ENCODE measurements around the gene SSNA1.

DNA sequence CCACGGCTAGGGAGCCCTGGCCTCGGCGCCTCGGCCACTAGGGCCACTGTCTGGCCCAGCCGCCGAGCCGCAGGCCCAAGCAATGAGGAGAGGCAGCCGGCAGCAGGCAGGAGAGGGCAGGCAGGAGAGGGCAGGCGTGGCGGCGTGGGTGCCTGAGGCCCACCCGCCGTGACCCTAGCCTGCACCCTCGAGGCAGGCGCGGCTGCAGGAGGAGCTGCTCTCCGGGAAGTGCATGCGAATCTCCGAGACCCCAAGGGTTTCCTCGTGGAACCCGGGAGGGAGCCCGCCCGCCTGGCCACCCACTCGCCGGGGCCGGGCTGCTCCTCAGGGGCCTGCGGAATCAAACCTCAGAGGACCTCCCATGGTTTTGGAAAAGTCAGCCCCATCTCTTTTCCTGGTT is 40.2 kb upstream of the SSNA1 start:
- TF ChIP-seq, protein P1, sequence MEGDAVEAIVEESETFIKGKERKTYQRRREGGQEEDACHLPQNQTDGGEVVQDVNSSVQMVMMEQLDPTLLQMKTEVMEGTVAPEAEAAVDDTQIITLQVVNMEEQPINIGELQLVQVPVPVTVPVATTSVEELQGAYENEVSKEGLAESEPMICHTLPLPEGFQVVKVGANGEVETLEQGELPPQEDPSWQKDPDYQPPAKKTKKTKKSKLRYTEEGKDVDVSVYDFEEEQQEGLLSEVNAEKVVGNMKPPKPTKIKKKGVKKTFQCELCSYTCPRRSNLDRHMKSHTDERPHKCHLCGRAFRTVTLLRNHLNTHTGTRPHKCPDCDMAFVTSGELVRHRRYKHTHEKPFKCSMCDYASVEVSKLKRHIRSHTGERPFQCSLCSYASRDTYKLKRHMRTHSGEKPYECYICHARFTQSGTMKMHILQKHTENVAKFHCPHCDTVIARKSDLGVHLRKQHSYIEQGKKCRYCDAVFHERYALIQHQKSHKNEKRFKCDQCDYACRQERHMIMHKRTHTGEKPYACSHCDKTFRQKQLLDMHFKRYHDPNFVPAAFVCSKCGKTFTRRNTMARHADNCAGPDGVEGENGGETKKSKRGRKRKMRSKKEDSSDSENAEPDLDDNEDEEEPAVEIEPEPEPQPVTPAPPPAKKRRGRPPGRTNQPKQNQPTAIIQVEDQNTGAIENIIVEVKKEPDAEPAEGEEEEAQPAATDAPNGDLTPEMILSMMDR (IDR thresholded peaks at IDR 0.05), result no peak
- no peak for TF ChIP-seq POLR2A (IDR thresholded peaks at IDR 0.05)
- TF ChIP-seq POLR2AphosphoS5 (IDR thresholded peaks at IDR 0.05), result no peak

Data from breast epithelium (tissue), 3 donors.